HL-60 (cell line): ENCODE data around the gene IRF3.

ENCODE experiments used
- GABPA ChIP-seq: IDR thresholded peaks from 2 replicates; pipeline ENCODE4 v1.6.1; 2012; ENCODE audit warnings: low read depth
- POLR2AphosphoS5 ChIP-seq: IDR thresholded peaks from 2 replicates; pipeline ENCODE4 v1.6.1; 2012; ENCODE audit warnings: low read depth
- TF ChIP-seq, protein P1 (sequence below): IDR thresholded peaks from one replicate; pipeline ENCODE4 v1.5.1; 2011; ENCODE audit warnings: low read length, control low read depth, inconsistent platforms; ENCODE audit not compliant: insufficient read depth
- TF ChIP-seq, protein P2 (sequence below): IDR thresholded peaks from 2 replicates; pipeline ENCODE4 v1.6.1; 2012; ENCODE audit warnings: low read depth; ENCODE audit not compliant: insufficient replicate concordance

DNA sequence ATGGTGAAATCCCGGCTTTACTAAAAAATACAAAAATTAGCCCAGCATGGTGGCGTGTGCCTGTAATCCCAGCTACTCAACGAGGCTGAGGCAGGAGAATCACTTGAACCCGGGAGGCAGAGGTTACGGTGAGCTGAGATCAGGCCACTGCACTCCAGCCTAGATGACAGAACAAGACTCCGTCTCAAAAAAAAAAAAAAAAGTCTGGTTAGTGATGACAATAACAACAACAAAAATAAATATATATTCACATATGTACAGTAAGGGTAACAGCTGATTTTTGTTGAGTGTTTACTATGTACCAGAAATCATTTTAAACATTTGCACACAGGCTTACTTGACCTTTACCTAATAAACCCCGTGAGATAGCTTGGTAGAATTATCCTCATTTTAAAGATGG lies 48.7 kb downstream of the IRF3 start:
- TF ChIP-seq POLR2AphosphoS5: no peak
- TF ChIP-seq, protein P1, sequence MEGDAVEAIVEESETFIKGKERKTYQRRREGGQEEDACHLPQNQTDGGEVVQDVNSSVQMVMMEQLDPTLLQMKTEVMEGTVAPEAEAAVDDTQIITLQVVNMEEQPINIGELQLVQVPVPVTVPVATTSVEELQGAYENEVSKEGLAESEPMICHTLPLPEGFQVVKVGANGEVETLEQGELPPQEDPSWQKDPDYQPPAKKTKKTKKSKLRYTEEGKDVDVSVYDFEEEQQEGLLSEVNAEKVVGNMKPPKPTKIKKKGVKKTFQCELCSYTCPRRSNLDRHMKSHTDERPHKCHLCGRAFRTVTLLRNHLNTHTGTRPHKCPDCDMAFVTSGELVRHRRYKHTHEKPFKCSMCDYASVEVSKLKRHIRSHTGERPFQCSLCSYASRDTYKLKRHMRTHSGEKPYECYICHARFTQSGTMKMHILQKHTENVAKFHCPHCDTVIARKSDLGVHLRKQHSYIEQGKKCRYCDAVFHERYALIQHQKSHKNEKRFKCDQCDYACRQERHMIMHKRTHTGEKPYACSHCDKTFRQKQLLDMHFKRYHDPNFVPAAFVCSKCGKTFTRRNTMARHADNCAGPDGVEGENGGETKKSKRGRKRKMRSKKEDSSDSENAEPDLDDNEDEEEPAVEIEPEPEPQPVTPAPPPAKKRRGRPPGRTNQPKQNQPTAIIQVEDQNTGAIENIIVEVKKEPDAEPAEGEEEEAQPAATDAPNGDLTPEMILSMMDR: no peak
- TF ChIP-seq GABPA: no peak
- TF ChIP-seq, protein P2, sequence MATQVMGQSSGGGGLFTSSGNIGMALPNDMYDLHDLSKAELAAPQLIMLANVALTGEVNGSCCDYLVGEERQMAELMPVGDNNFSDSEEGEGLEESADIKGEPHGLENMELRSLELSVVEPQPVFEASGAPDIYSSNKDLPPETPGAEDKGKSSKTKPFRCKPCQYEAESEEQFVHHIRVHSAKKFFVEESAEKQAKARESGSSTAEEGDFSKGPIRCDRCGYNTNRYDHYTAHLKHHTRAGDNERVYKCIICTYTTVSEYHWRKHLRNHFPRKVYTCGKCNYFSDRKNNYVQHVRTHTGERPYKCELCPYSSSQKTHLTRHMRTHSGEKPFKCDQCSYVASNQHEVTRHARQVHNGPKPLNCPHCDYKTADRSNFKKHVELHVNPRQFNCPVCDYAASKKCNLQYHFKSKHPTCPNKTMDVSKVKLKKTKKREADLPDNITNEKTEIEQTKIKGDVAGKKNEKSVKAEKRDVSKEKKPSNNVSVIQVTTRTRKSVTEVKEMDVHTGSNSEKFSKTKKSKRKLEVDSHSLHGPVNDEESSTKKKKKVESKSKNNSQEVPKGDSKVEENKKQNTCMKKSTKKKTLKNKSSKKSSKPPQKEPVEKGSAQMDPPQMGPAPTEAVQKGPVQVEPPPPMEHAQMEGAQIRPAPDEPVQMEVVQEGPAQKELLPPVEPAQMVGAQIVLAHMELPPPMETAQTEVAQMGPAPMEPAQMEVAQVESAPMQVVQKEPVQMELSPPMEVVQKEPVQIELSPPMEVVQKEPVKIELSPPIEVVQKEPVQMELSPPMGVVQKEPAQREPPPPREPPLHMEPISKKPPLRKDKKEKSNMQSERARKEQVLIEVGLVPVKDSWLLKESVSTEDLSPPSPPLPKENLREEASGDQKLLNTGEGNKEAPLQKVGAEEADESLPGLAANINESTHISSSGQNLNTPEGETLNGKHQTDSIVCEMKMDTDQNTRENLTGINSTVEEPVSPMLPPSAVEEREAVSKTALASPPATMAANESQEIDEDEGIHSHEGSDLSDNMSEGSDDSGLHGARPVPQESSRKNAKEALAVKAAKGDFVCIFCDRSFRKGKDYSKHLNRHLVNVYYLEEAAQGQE: no peak
